Trophoblast cell (in vitro differentiated cells and primary cell): ENCODE measurements around the gene MAP4K2. TPM values are rescaled to one million over a fixed set of nuclear protein-coding genes. Genes with fewer than 3 reads are reported as not detected.

Experiments used
- DNase-seq, 2 donors: peaks; one replicate each; pipeline ENCODE4 v3.0.0-alpha.2; 2016
- H2AFZ ChIP-seq: 2 replicates; pipeline ENCODE4 v1.6.1; 2013; ENCODE audit warnings: low read length, moderate library complexity, mild to moderate bottlenecking; ENCODE audit not compliant: insufficient read depth, poor library complexity
- H2AK5ac ChIP-seq: 2 replicates; pipeline ENCODE4 v1.6.1; 2013; ENCODE audit warnings: mild to moderate bottlenecking, low read length
- H2BK120ac ChIP-seq: 2 replicates; pipeline ENCODE4 v1.6.1; 2013; ENCODE audit warnings: low read length, mild to moderate bottlenecking, moderate library complexity; ENCODE audit not compliant: insufficient read depth, poor library complexity
- H2BK12ac ChIP-seq: 2 replicates; pipeline ENCODE4 v1.6.1; 2013; ENCODE audit warnings: mild to moderate bottlenecking, low read length, moderate library complexity
- H2BK5ac ChIP-seq: 2 replicates; pipeline ENCODE4 v1.6.1; 2013; ENCODE audit warnings: low read length, low read depth, moderate library complexity, mild to moderate bottlenecking; ENCODE audit not compliant: poor library complexity
- H3K14ac ChIP-seq: 2 replicates; pipeline ENCODE4 v1.6.1; 2013; ENCODE audit warnings: mild to moderate bottlenecking, low read length
- H3K18ac ChIP-seq: 2 replicates; pipeline ENCODE4 v1.6.1; 2013; ENCODE audit warnings: mild to moderate bottlenecking, low read length
- H3K23ac ChIP-seq: 2 replicates; pipeline ENCODE4 v1.6.1; 2013; ENCODE audit warnings: low read length
- H3K27ac ChIP-seq: 2 replicates; pipeline ENCODE4 v1.5.1; 2013; ENCODE audit warnings: low read depth, mild to moderate bottlenecking, inconsistent platforms, low read length, moderate library complexity
- H3K27me3 ChIP-seq: 2 replicates; pipeline ENCODE4 v1.6.1; 2013; ENCODE audit warnings: inconsistent platforms, mild to moderate bottlenecking, low read length, moderate library complexity; ENCODE audit not compliant: insufficient read depth
- H3K36me3 ChIP-seq, 2 experiments: 1 replicate in 1 of 2; 2 replicates in 1 of 2; pipeline ENCODE4 v1.6.1; 2013; ENCODE audit warnings: low read length in 2 of 2, mild to moderate bottlenecking in 2 of 2, moderate library complexity in 1 of 2; ENCODE audit not compliant: insufficient read depth in 2 of 2, control insufficient read depth in 1 of 2
- H3K4ac ChIP-seq: 2 replicates; pipeline ENCODE4 v1.6.1; 2013; ENCODE audit warnings: low read depth, mild to moderate bottlenecking, low read length, moderate library complexity
- H3K4me1 ChIP-seq, 2 experiments: 1 replicate in 1 of 2; 2 replicates in 1 of 2; pipeline ENCODE4 v1.6.1; 2013; ENCODE audit warnings: low read length in 2 of 2, mild to moderate bottlenecking in 2 of 2, moderate library complexity in 1 of 2; ENCODE audit not compliant: insufficient read depth in 2 of 2, control insufficient read depth in 1 of 2
- H3K4me2 ChIP-seq: 2 replicates; pipeline ENCODE4 v1.6.1; 2013; ENCODE audit warnings: inconsistent platforms, mild to moderate bottlenecking, low read length, moderate library complexity
- H3K4me3 ChIP-seq: 2 replicates; pipeline ENCODE4 v1.5.1; 2013; ENCODE audit warnings: mild to moderate bottlenecking, low read depth, low read length, inconsistent platforms
- H3K79me1 ChIP-seq: one replicate; pipeline ENCODE4 v1.6.1; 2013; ENCODE audit warnings: low read length
- H3K79me2 ChIP-seq: 2 replicates; pipeline ENCODE4 v1.6.1; 2013; ENCODE audit warnings: low read length, mild to moderate bottlenecking; ENCODE audit not compliant: control insufficient read depth, insufficient read depth, poor library complexity
- H3K9ac ChIP-seq: 2 replicates; pipeline ENCODE4 v1.6.1; 2013; ENCODE audit warnings: mild to moderate bottlenecking, low read length
- H3K9me3 ChIP-seq: 2 replicates; pipeline ENCODE4 v1.6.1; 2013; ENCODE audit warnings: low read depth, mild to moderate bottlenecking, control low read depth, inconsistent platforms, low read length; ENCODE audit not compliant: insufficient read depth
- H4K12ac ChIP-seq: 2 replicates; pipeline ENCODE4 v1.6.1; 2013; ENCODE audit warnings: low read depth, mild to moderate bottlenecking, low read length, moderate library complexity
- H4K8ac ChIP-seq: 2 replicates; pipeline ENCODE4 v1.6.1; 2013; ENCODE audit warnings: low read depth, mild to moderate bottlenecking, low read length, moderate library complexity
- H4K91ac ChIP-seq: one replicate; pipeline ENCODE4 v1.6.1; 2013; ENCODE audit warnings: low read depth, mild to moderate bottlenecking, low read length, moderate library complexity
- WGBS: extraction: QIAGEN DNeasy Blood & Tissue Kit; methylation state at CpG from one replicate; pipeline ENCODE4 v1.1.7; 2013; ENCODE audit warnings: missing lambda C conversion rate; ENCODE audit not compliant: insufficient read length, insufficient coverage; ENCODE audit errors: extremely low coverage; 5-methylcytosine and 5-hydroxymethylcytosine counted together
- polyA plus RNA-seq: library from polyadenylated mRNA; stranded (reverse); fragments of 200-250 nt; gene quantifications from 2 replicates; pipeline ENCODE4 v1.2.3, GENCODE V29; 2013

The MAP4K2 gene
- polyA plus RNA-seq: 17.9 and 19.2 TPM in 2 replicates

GRCh38 chr11:64803158-64803845 is at the start of gene MAP4K2:
TSS of gene MAP4K2 (minus strand) at chr11:64803214. CDS start at chr11:64803149, 65 bp downstream.
- Histone ChIP-seq H3K36me3 (peaks cover 52 to 53% of the 10 kb centered on the region in 2 experiments), H3K9ac (peak within 1 kb of the TSS; percentile 8), H3K4me2 (peak within 1 kb of the TSS; percentile 77), H2BK12ac (peak within 1 kb of the TSS; percentile 37), H3K27ac (peak within 1 kb of the TSS; percentile 52), H4K91ac (peak within 1 kb of the TSS; percentile 59), H3K4me3 (peak within 1 kb of the TSS; percentile 80), H3K27me3 (no peaks in the 10 kb centered on the region), H3K14ac (peak within 1 kb of the TSS; percentile 38), H3K79me1 (peaks cover 11% of the 10 kb centered on the region), H3K9me3 (no peaks in the 10 kb centered on the region), H4K8ac (peak within 1 kb of the TSS; percentile 83), H3K4ac (no peak within 1 kb of the TSS), H2BK5ac (peak within 1 kb of the TSS; percentile 56), H2AFZ (peak within 1 kb of the TSS; percentile 61), H3K18ac (peak within 1 kb of the TSS; percentile 60), H3K4me1 (peaks cover 8 to 15% of the 10 kb centered on the region in 2 experiments), H3K79me2 (no peaks in the 10 kb centered on the region), H2BK120ac (no peak within 1 kb of the TSS), H3K23ac (no peak within 1 kb of the TSS), H4K12ac (peak within 1 kb of the TSS; percentile 75), H2AK5ac (peak within 1 kb of the TSS; percentile 75)
- DNase-seq: peak; percentile 84 to 91
- no CpG with 5 or more reads among the region's 58 CpGs for WGBS

- H3K79me1 ChIP-seq: peaks cover 14% of the 10 kb centered on the region
- no peak overlapping the region for H3K4me3 ChIP-seq
- H3K27ac ChIP-seq: no peak overlapping the region
- H3K9ac ChIP-seq: no peak overlapping the region
- H3K14ac ChIP-seq: no peak overlapping the region
- H3K4me1 ChIP-seq: peaks cover 24% of the 10 kb centered on the region in 2 experiments
- no peak overlapping the region for H4K8ac ChIP-seq
- no peak overlapping the region for H3K4ac ChIP-seq
- H3K18ac ChIP-seq: no peak overlapping the region
- WGBS: no CpG with 5 or more reads among the region's 8 CpGs
- H4K12ac ChIP-seq: no peak overlapping the region
- H2BK5ac ChIP-seq: no peak overlapping the region
- no peaks in the 10 kb centered on the region for H3K27me3 ChIP-seq
- H4K91ac ChIP-seq: no peak overlapping the region
- H2BK120ac ChIP-seq: no peak overlapping the region
- no peak for DNase-seq
- no peak overlapping the region for H3K4me2 ChIP-seq
- H2AFZ ChIP-seq: no peak overlapping the region
- H3K36me3 ChIP-seq: peaks cover 27 to 28% of the 10 kb centered on the region in 2 experiments
- H2AK5ac ChIP-seq: no peak overlapping the region
- H2BK12ac ChIP-seq: no peak overlapping the region
- H3K9me3 ChIP-seq: peaks cover 2% of the 10 kb centered on the region
- no peak overlapping the region for H3K23ac ChIP-seq
- peaks cover 2% of the 10 kb centered on the region for H3K79me2 ChIP-seq
Observed at GRCh38 chr11:64851831-64852351, 48.9 kb upstream of the MAP4K2 start.

- Histone ChIP-seq H3K4me2 (no peak overlapping the region), H3K14ac (no peak overlapping the region), H3K36me3 (peaks cover 24 to 28% of the 10 kb centered on the region in 2 experiments), H4K8ac (no peak overlapping the region), H3K79me1 (peaks cover 12% of the 10 kb centered on the region), H3K79me2 (peaks cover 2% of the 10 kb centered on the region), H3K9me3 (no peaks in the 10 kb centered on the region), H4K12ac (no peak overlapping the region), H3K23ac (no peak overlapping the region), H2AFZ (no peak overlapping the region), H3K27ac (peak overlapping the region; percentile 2), H2BK120ac (no peak overlapping the region), H3K9ac (no peak overlapping the region), H4K91ac (no peak overlapping the region), H3K4me3 (no peak overlapping the region), H2AK5ac (no peak overlapping the region), H3K18ac (no peak overlapping the region), H3K4me1 (peaks cover 16 to 17% of the 10 kb centered on the region in 2 experiments), H2BK5ac (no peak overlapping the region), H3K4ac (no peak overlapping the region), H3K27me3 (no peaks in the 10 kb centered on the region), H2BK12ac (no peak overlapping the region)
- no CpG with 5 or more reads among the region's 13 CpGs for WGBS
- peak; percentile 46 to 57 for DNase-seq
Observed at GRCh38 chr11:64850979-64851567, 48.1 kb upstream of the MAP4K2 start.

- no peak overlapping the region for H4K91ac ChIP-seq
- no peak overlapping the region for H3K4me3 ChIP-seq
- no peak overlapping the region for H2BK120ac ChIP-seq
- no peaks in the 10 kb centered on the region for H3K27me3 ChIP-seq
- H3K18ac ChIP-seq: no peak overlapping the region
- H3K79me2 ChIP-seq: peaks cover under 1% of the 10 kb centered on the region
- H3K4me1 ChIP-seq: peaks cover 3 to 7% of the 10 kb centered on the region in 2 experiments
- H4K12ac ChIP-seq: no peak overlapping the region
- no peak overlapping the region for H4K8ac ChIP-seq
- no peak overlapping the region for H3K14ac ChIP-seq
- no peak overlapping the region for H2AK5ac ChIP-seq
- H2AFZ ChIP-seq: no peak overlapping the region
- peaks cover 13% of the 10 kb centered on the region for H3K79me1 ChIP-seq
- no peak overlapping the region for H2BK5ac ChIP-seq
- no peak for DNase-seq
- no CpG with 5 or more reads among the region's 19 CpGs for WGBS
- H3K9me3 ChIP-seq: peaks cover 2% of the 10 kb centered on the region
- H2BK12ac ChIP-seq: no peak overlapping the region
- H3K23ac ChIP-seq: no peak overlapping the region
- no peak overlapping the region for H3K4me2 ChIP-seq
- no peak overlapping the region for H3K27ac ChIP-seq
- H3K9ac ChIP-seq: no peak overlapping the region
- H3K4ac ChIP-seq: no peak overlapping the region
- peaks cover 20% of the 10 kb centered on the region in 2 experiments for H3K36me3 ChIP-seq
Observed at GRCh38 chr11:64849598-64850356, 46.8 kb upstream of the MAP4K2 start.
